Stimulated activated CD4-positive, alpha-beta T cell treated with anti-CD3 and anti-CD28 coated beads, Interleukin-1b, Interleukin-23, amount 100 ng/mL, for 48 hours (primary cell): ENCODE measurements around the gene WDR46.
A peak's percentile ranks its signal among the peaks of the same experiment; 100 is the strongest.

ENCODE experiments used
- DNase-seq: peaks from one replicate; pipeline ENCODE4 v3.0.0-alpha.2; 2020

Gene WDR46, protein sequence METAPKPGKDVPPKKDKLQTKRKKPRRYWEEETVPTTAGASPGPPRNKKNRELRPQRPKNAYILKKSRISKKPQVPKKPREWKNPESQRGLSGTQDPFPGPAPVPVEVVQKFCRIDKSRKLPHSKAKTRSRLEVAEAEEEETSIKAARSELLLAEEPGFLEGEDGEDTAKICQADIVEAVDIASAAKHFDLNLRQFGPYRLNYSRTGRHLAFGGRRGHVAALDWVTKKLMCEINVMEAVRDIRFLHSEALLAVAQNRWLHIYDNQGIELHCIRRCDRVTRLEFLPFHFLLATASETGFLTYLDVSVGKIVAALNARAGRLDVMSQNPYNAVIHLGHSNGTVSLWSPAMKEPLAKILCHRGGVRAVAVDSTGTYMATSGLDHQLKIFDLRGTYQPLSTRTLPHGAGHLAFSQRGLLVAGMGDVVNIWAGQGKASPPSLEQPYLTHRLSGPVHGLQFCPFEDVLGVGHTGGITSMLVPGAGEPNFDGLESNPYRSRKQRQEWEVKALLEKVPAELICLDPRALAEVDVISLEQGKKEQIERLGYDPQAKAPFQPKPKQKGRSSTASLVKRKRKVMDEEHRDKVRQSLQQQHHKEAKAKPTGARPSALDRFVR

DNA sequence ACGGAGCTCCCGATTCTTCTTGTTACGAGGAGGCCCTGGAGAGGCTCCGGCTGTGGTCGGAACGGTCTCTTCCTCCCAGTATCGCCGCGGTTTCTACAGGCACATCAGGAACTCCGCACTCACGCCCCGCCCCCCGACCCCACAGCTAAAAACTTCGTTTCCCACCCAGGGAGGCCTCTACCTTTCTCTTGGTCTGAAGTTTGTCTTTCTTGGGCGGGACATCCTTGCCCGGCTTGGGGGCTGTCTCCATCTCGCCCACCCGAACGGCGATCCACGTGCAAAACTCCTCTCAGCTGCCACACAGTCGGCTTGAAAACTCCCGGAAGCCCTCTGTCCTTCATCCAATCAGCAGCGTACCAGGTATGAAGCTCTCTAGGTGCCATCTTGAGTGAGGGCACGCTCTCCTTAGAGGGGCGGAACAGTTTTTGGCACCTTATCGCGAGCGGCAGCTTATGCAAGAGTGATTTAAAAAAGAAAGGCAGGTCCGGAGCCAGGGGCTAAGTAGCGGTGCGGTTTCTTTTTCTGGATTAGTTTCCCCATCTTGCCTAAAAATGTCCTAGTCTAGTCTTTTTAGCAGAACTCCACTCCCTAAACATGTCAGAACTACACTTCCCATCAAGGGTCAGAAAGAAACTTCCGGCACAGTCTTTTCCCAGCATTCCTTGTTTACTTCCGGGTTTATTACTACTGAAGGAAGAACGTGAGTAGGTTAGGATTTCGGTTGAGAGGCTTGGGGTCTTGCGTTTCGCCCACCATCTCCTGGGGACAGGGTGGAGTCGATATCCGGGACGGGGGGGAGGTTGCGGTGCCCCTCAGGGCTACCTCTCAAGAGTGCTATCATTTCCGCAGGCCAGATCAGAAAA is at the start of gene WDR46, which contains the start of gene PFDN6:
Gene WDR46, minus strand, starts transcription at position 319 of the 863 bp plus-strand sequence. Its CDS starts 69 bp downstream, at position 250.
Gene PFDN6, plus strand, starts transcription at position 681 of the 863 bp plus-strand sequence. CDS start 256 bp downstream, outside the sequence.
- peak; percentile 84 for DNase-seq

DNA sequence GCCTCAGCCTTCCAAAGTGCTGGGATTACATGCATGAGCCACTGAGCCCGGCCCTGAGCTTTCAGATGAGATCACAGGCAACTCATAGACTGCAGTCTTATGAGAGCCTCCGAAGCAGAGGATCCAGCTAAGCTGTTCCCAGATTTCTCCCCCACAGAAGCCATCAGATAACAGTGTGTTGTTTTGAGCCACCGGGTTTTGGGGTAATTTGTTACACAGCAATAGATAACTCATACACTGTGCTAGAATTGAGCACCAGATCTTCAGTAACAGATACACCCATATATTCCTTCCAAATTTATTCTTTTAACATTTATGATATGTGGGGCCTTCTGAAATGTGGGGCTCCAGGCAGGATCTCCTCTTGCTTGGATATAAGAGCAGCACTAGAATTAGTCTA is 47.5 kb upstream of the WDR46 start:
- no peak for DNase-seq

- DNase-seq, result no peak
These were observed 46.9 kb upstream of the WDR46 start for GRCh38 chr6:33335916-33336315.

DNA sequence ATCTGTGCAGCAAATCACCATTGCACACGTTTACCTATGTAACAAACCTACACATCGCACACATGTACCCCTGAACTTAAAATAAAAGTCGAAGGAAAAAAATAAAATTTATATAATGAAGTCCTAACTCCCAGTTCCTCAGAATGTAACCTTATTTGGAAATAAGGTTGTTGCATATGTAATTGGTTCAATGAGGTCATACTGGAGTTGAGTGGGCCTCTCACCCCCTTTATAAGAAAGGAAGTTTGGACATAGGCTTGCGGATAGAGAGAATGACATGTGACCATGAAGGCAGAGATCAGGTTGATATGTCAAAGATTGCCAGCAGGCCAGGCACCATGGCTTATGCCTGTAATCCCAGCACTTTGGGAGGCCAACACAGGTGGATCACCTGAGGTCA is 44.6 kb upstream of the WDR46 start:
- no peak for DNase-seq

DNA sequence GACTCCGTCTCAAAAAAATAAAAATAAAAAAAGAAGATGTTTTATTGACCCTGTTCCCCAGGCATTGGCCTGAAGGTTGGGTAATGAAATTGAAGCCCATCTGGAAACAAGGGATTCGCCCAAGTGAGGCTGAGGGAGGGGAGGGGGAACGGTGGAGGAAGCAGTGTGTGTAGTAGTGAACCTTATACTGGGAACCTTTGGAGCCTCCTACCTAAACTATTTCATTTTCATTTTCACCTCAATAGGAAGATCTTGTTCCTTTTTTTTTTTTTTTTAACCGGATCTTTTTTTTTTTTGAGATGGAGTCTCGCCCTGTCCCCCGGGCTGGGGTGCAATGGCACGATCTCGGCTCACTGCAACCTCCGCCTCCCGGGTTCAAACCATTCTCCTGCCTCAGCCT is 41.7 kb upstream of the WDR46 start:
- DNase-seq, result no peak

DNA sequence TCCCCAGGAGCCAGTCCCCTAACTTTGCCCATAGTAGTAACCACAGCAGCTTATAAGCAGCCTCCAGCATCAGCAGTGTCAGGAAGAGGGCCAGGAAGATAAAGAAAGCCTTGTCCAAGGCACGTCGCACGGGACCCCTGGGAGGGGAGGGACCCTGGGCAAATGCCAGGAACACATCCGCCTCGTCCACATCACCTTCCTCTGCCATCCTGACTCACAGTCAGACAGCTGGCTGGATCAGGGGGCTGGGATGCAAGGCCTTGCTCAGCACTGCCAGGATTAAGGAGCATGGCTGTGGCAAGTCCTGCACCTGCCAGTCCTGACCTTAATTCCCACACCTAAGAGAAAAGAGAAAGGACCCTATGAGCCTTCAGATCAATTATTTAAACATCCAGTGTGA is 40.0 kb upstream of the WDR46 start:
- DNase-seq, result no peak

DNA sequence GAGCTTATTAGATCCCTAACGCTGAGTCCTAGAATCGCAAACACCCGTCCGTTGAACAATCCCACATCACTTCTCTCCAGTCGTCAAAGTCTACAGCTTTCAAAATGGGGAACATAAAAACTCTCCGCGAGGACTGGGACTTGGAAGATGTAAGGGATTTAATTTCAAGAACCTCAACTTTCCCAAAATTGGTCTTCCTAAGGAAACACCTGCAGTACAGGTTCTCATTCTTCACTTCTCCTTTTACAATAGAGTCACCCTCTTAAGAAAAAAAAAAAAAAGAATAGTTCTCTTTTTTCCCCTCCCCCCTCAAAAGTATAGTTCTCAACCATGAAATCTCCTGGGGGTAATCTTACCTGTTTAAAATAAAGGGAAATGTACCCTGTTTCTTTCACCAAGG is 35.1 kb upstream of the WDR46 start:
- DNase-seq, result no peak

GRCh38 chr6:33323623-33323948 is 34.5 kb upstream of the WDR46 start:
- no peak for DNase-seq

- no peak for DNase-seq
These were observed 32.2 kb upstream of the WDR46 start for GRCh38 chr6:33321227-33321626.

DNA sequence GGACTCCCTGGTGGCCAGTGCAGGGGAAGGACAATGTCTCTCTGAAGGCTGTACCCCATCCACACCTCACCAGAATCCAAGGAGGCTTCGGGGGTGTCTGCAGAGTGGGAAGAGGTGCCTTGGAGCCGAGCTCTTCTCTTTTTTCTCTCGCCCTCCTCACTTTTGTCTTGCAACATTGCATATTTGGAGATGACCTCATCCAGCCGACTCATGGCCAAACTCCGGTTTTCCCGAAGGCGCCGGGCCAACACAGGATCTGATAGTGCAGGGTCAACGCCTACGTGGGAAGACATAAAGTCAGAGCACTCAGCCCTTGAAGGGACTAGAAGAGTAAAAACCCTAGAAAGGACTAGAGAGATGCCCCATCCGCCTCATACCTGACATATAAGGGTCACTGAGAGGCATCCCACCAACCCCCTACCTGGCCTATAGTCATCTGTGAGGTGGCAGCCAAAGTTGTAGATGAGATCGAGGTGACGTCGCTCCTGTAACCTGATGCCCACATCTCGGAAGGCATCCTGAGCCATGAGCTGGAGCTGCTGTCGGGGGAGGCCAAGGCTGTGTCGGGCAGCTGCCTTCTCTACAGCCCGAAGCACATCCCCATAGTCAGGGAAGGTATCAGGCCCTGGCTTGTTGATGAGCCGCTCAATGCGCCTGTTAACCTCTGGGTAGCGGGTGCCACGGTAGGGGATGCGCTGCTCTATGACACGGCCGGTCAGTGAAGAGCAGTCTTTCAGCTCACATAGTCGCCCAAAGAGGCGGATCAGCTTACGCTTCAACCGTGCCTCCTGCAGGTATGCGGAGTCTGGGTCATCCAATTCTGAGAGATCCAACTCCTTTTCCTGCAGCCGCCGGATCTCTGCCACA is 31.5 kb upstream of the WDR46 start:
- DNase-seq, result no peak

GRCh38 chr6:33319939-33320314 is 30.9 kb upstream of the WDR46 start:
- no peak for DNase-seq

- DNase-seq, result no peak
These were observed 29.5 kb upstream of the WDR46 start for GRCh38 chr6:33318426-33319073.

DNA sequence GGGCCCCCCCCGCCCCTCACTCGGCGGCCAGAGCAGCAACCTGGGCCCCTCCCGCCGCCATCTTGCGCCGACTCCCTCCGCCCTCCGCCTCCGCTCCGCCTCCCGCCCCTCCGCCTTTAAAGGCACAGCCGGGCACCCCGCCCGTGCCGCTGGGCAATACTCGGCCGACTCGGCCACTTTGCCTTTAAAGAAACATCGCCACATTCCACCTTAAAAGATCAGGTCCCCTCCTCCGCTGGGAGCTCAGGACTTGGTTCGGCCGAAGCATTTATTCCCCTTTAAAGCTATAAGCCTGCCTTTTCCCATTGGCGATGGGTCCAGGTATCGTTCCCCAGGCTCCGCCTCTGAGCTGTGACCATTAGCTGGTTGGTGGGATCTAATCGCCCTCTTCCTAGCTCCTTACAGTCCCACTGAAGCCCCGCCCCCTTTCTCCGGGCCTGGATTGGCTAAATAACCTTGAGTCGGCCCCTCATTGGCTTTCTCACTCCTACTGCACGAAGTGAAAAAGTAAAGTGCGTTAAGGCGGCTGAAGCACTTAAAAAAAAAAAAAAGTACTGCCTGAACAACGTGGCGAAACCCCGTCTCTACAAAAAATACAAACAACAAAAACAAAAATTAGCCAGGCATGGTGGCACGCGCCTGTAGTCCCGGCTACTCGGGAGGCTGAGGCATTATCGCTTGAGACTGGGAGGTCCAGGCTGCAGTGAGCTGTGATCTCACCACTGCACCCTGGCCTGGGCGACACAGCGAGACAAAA is 28.8 kb upstream of the WDR46 start, which contains the start of gene ZBTB22:
Gene ZBTB22, minus strand, starts transcription at position 76 of the 757 bp plus-strand sequence. CDS start 828 bp downstream, outside the sequence.
- peak; percentile 96 for DNase-seq

GRCh38 chr6:33317419-33317668 is 28.3 kb upstream of the WDR46 start:
- no peak for DNase-seq

DNA sequence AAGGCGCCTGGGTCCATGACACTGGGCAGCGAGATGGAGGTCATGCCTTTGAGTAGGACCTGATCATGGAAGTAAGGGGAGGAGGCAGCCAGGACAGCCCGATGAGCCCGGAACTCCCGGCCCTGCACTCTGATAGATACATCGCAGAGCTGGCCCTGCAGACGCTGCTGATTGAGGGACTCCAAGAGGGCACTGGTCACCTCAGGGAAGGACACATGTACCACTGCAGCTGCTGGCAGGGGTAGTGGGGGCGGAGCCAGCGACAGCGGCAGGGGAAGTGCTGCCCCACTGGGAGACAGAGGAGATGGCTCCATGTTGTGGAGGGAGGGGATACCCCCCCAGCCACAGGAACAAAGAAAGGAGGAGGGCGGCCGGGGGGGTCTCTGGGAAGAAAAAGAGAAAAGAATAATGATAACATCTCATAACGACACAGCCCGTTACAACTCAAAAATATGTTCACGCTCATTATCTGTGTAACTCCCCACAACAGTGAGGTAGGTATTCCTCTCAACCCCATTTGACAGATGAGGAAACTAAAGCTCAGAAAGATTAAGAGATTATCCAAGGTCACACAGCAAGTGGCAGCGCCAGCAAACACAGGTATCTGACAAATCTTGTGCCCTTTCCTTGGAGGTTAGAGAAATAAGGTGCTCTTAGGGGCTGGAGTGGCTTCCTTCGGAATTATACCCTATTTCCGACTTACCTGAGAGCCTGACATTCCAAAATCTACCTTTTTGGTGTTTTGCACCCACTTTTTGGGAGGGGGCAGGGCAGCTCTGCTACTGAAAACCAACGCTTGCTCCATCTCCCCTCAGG is 27.8 kb upstream of the WDR46 start:
- no peak for DNase-seq

DNA sequence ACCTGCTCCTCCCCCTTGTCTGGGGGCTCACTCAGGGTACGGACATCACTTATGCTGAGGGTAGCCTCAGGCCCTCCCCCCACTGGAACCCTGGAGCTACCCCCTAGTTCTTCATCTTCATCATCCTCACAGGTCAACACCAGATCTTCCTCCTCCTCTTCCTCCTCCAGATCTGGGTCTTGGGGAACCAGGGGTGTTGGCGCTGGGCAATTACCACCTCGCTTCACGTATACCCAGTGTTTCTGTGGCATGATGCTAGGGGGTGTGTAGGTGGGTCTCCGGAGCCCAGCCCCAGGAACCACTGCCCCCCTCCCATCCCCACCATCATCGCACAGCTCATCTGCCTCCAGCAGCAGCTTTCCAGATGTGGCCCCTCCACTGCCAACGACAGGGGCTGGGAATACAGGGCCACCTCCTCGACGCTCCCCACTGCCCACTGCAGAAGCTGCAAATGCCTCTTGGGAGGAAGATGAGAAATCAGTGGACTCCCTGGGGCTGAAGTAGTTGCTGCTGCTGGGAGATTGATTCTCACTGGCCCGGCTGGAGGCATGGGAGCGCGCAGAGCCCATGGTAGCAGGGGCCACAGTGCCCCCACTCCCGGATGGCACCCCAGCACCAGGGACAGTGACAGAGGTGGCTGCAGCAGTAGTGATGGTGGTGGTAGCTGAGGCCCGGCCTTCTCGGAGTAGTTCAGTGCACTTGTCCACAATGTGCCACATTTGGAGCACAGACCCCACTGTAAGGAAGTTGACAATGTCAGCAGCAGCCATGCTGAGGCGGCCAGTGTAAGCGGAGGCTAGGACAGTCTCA is 27.0 kb upstream of the WDR46 start:
- no peak for DNase-seq

- DNase-seq, result no peak
These were observed 26.1 kb upstream of the WDR46 start for GRCh38 chr6:33314943-33315792.

- DNase-seq, result peak; percentile 68
These were observed 25.5 kb upstream of the WDR46 start for GRCh38 chr6:33314515-33314942.
